ENCODE data around the gene SELENON. TPM values are rescaled to one million over a fixed set of nuclear protein-coding genes. Genes with fewer than 3 reads are reported as not detected.

The SELENON gene
- total and polyA plus RNA-seq, 2 of the 8 experiments (the other 6 are each of a cell fraction or from before 2014, with no cell fraction given): 43.0 to 77.6 TPM

DNA sequence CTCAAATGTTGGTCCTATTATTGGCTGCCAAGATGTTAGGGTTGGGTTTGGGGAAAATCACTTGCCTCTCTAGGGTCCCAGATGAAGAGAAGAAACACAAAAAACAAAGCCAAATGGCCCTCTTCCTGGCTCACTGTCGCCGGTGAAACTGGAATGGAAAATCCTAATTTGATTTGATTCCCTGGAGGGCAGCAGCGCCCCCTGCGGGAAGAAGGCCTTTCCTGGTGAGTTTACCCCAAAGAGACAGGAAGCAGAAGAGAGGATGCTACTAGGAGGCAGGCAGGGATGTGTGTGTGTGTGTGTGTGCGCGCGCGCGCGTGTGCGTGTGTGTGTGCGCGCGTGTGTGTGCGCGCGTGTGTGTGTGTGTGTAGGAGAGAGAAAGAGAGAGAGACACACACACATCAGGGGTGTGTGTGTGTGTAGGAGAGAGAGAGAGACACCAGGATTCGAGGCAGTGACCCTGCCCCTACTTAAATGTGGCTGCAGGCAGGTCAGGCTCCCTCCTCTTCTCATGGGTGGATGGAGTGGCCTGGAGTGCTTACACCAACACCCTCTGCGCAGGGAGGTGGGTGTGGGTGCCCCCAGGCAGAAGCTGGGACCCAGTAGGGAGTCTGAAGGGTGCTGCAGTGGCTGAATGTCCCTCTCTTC lies 3.1 kb upstream of the SELENON start (continued):
- TF ChIP-seq RNF2 (IDR thresholded peaks at IDR 0.05; ENCODE audit: borderline replicate concordance, low read depth, low read length, missing control alignments, poor library complexity, severe bottlenecking) (no peak), TAF1 (IDR thresholded peaks at IDR 0.05; ENCODE audit: low read depth, low read length) (no peak), EP300 (IDR thresholded peaks at IDR 0.05; ENCODE audit: borderline replicate concordance in 1 of 2, low read depth in 2 of 2, low read length in 2 of 2) (no peak), CBX8 (IDR thresholded peaks at IDR 0.05; ENCODE audit: borderline replicate concordance, low read depth, low read length) (no peak), EGR1 (IDR thresholded peaks at IDR 0.05; ENCODE audit: borderline replicate concordance, low read depth, low read length) (no peak), SIN3A (conservative IDR thresholded peaks at IDR 0.05 in 1 of 2, IDR thresholded peaks at IDR 0.05 in 1 of 2; ENCODE audit: low read depth in 1 of 2, low read length in 2 of 2) (peak in 1 of 2 experiments; percentile 48; a peak in 1 of 4 replicates), PHF8 (conservative IDR thresholded peaks at IDR 0.05; ENCODE audit: low read depth, low read length) (no peak), TAF7 (optimal IDR thresholded peaks at IDR 0.05; ENCODE audit: borderline replicate concordance, low read depth, low read length) (no peak), ZNF274 (IDR thresholded peaks at IDR 0.05; ENCODE audit: borderline replicate concordance, extremely low read depth, low read length) (no peak), YY1 (IDR thresholded peaks at IDR 0.05; ENCODE audit: low read depth, low read length) (peak; percentile 25; the same call in 1 of the 2 replicates)

Measured in H1 (cell line).